AG04449 (cell line): ENCODE data around the gene WDR49.
"Not testable (repeated sequence)": the region's sequence is repeated elsewhere in the genome, so short reads cannot be mapped to it uniquely, and the experiment has no call there.

Experiments
- CTCF ChIA-PET: fragments of 350-600 bp; formaldehyde crosslinking; extraction: SDS; loops from one replicate; lab custom pipeline; 2021; ENCODE audit warnings: antibody characterized with exemption; lab: Yijun Ruan, JAX
- POLR2A ChIA-PET: fragments of 400-600, 350-600 bp; formaldehyde crosslinking; extraction: SDS; loops from one replicate; lab custom pipeline; 2020; ENCODE audit warnings: antibody characterized with exemption, inconsistent platforms; lab: Yijun Ruan, JAX
- DNase-seq: peaks from one replicate; pipeline ENCODE4 v3.0.0-alpha.2; 2010; ENCODE audit warnings: low read depth, low spot score
- H3K4me3 ChIP-seq: 2 replicates; pipeline ENCODE4 v1.5.1; 2011; ENCODE audit warnings: low read depth, mild to moderate bottlenecking, control low read depth, low read length
- CTCF ChIP-seq: IDR thresholded peaks from one replicate; pipeline ENCODE4 v1.5.1; 2011; ENCODE audit warnings: mild to moderate bottlenecking, moderate library complexity, low read length, control low read depth, inconsistent platforms; ENCODE audit not compliant: insufficient read depth; ENCODE audit errors: missing control alignments

Gene WDR49

GRCh38 chr3:167650459-167650858 is 3.3 kb downstream of the WDR49 start:
- no peak overlapping the region for H3K4me3 ChIP-seq
- ChIA-PET CTCF (no interaction called here), POLR2A (no interaction called here)
- no peak for TF ChIP-seq CTCF
- no peak for DNase-seq

DNA sequence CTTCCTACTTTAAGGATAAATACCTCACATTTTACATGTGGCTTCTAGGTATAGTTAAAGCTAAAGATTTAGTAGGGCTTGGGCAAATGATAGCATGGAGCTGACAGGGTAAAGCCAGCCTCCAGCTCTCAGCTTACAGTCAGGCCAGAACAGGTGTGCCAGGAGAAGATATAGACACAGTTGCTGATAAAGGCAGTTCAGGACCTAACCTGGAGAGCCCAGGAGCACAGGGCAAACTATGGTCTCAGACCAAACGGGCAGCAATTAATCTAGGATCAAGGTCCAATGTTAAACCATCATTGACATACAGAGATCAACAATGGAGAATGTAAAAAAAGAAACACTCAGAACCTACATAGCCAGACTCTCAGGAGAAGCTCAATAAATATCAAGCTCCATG is 4.0 kb downstream of the WDR49 start:
- ChIA-PET CTCF (no interaction called here), POLR2A (no interaction called here)
- no peak for DNase-seq
- no peak overlapping the region for H3K4me3 ChIP-seq
- TF ChIP-seq CTCF, result no peak

GRCh38 chr3:167644611-167645010 is 9.1 kb downstream of the WDR49 start:
- CTCF ChIA-PET, result no interaction called here
- POLR2A ChIA-PET, result no interaction called here

GRCh38 chr3:167631471-167631870 is 22.3 kb downstream of the WDR49 start:
- H3K4me3 ChIP-seq, result no peak overlapping the region
- DNase-seq, result no peak
- TF ChIP-seq CTCF, result no peak
- POLR2A ChIA-PET, result no interaction called here
- CTCF ChIA-PET, result no interaction called here

More at GRCh38 chr3:167644611-167645010, 9.1 kb downstream of the WDR49 start:
- no peak overlapping the region for H3K4me3 ChIP-seq
- TF ChIP-seq CTCF, result no peak
- DNase-seq, result no peak

DNA sequence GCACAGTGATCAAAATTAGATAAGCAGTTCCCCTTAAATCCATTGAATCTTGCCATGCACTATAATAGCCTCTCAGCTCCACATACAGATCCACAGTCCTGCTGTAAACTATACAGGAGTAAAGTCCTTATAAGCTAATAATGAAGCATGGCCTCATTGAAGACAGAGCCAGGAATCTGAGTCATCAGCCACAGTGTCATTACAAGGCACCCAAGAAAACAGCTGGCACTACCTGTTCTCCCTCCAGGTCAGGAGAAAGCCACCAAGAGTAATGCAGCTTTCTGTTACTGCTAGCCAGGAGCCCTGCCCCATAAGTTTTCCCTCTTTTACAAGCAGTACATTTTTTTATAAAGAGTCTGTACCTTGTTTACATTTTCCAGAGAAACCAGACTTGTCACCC is 27.3 kb downstream of the WDR49 start:
- ChIA-PET CTCF (no interaction called here), POLR2A (no interaction called here)
- TF ChIP-seq CTCF, result no peak
- no peak for DNase-seq
- H3K4me3 ChIP-seq, result no peak overlapping the region

DNA sequence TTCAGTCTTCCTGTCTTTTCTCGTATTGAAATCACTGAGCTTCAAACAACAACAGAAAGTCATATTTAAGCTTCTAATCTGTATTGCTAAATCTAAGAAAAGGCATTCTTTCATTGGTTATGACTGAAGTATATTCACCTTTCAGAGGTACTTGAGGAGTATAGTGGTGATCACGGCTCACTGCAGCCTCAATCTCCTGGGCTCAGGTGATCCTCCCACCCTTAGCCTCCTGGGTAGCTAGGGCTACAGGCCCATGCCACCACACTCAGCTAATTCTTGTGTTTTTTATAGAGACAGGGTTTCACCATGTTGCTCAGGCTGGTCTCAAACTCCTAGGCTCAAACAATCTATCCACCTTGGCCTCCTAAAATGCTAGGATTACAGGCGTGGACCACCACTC is 38.7 kb downstream of the WDR49 start:
- no peak overlapping the region for H3K4me3 ChIP-seq
- TF ChIP-seq CTCF, result no peak
- no peak for DNase-seq
- POLR2A ChIA-PET, result no interaction called here
- CTCF ChIA-PET, result no interaction called here

- H3K4me3 ChIP-seq, CTCF ChIA-PET, POLR2A ChIA-PET, DNase-seq: not testable (repeated sequence)
Measured at GRCh38 chr3:167614196-167614595, 39.5 kb downstream of the WDR49 start.
